PC-3 (cell line): Measurements from ENCODE around the gene AGAP1.

ENCODE experiments used
- CTCF ChIP-seq: fragments of 300-600 bp; sonication (generic); conservative IDR thresholded peaks from 2 replicates; pipeline ENCODE4 v1.5.1; 2017; ENCODE audit warnings: antibody characterized with exemption, low read depth, mild to moderate bottlenecking, low read length
- EZH2 ChIP-seq: fragments of 300-600 bp; sonication (generic); IDR thresholded peaks from one replicate; pipeline ENCODE4 v1.6.1; 2017; ENCODE audit warnings: antibody characterized with exemption, mild to moderate bottlenecking, low read length; ENCODE audit not compliant: unreplicated experiment

- TF ChIP-seq EZH2 (no peak), CTCF (no peak)
Observed at GRCh38 chr2:236155406-236155805, 661.6 kb downstream of the AGAP1 start.
